Caco-2 (cell line): Measurements from ENCODE around the gene HDAC9. TPM values are rescaled to one million over a fixed set of nuclear protein-coding genes. Genes with fewer than 3 reads are reported as not detected.

Experiments
- BruUV-seq: library from RNA; stranded (reverse); fragments of 400-500 nt; replicated peaks from 2 replicates; lab custom pipeline; 2021; lab: Mats Ljungman, UMichigan
- CTCF ChIA-PET: fragments of 300-600 bp; sonication (Branson Sonifier 250); formaldehyde crosslinking; loops from one replicate; lab custom pipeline; 2022; ENCODE audit warnings: antibody characterized with exemption; lab: Charles Lee
- POLR2A ChIA-PET: fragments of 300-600 bp; sonication (Branson Sonifier 250); formaldehyde crosslinking; loops from one replicate; lab custom pipeline; 2022; ENCODE audit warnings: antibody characterized with exemption; lab: Charles Lee
- DNase-seq, 2 experiments: peaks; one replicate each; pipeline versions ENCODE4 v3.0.0 to v3.0.0-alpha.2; 2020 to 2022
- H3K27me3 ChIP-seq: replicated peaks from 2 replicates; pipeline ENCODE4 v1.6.0; 2011; ENCODE audit warnings: low read length; ENCODE audit not compliant: control insufficient read depth, insufficient read depth
- H3K36me3 ChIP-seq: 2 replicates; pipeline ENCODE4 v1.5.1; 2011; ENCODE audit warnings: low read length; ENCODE audit not compliant: control insufficient read depth, insufficient read depth
- H3K4me1 ChIP-seq: fragments of 250-450 bp; sonication (Bioruptor Pico); 2 replicates; pipeline ENCODE4 v1.5.1; 2020; ENCODE audit warnings: mild to moderate bottlenecking
- H3K4me3 ChIP-seq: 2 replicates; pipeline ENCODE4 v1.5.1; 2011; ENCODE audit warnings: low read depth, mild to moderate bottlenecking, control low read depth, low read length
- H3K9me3 ChIP-seq: fragments of 250-450 bp; sonication (Bioruptor Pico); 2 replicates; pipeline ENCODE4 v1.5.1; 2020; ENCODE audit warnings: mild to moderate bottlenecking, moderate library complexity
- H3K27ac Mint-ChIP-seq: one replicate; pipeline ENCODE4 v1.8.0; 2022; ENCODE audit warnings: mixed read lengths; ENCODE audit not compliant: unreplicated experiment
- H3K27me3 Mint-ChIP-seq: one replicate; pipeline ENCODE4 v1.8.0; 2022; ENCODE audit warnings: mixed read lengths; ENCODE audit not compliant: insufficient read depth, unreplicated experiment
- H3K36me3 Mint-ChIP-seq: one replicate; pipeline ENCODE4 v1.8.0; 2022; ENCODE audit warnings: mild to moderate bottlenecking, mixed read lengths; ENCODE audit not compliant: insufficient read depth, unreplicated experiment
- H3K4me1 Mint-ChIP-seq: one replicate; pipeline ENCODE4 v1.8.0; 2022; ENCODE audit warnings: low read depth, mixed read lengths; ENCODE audit not compliant: unreplicated experiment
- H3K4me3 Mint-ChIP-seq: one replicate; pipeline ENCODE4 v1.8.0; 2022; ENCODE audit warnings: mild to moderate bottlenecking, moderate library complexity, mixed read lengths; ENCODE audit not compliant: unreplicated experiment
- H3K9me3 Mint-ChIP-seq: one replicate; pipeline ENCODE4 v1.8.0; 2022; ENCODE audit warnings: mixed read lengths; ENCODE audit not compliant: unreplicated experiment
- intact Hi-C: fragments of 100-400 bp; cut with micrococcal nuclease; formaldehyde crosslinking; loops from one replicate; pipeline ENCODE4 v1.10.0; 2022; ENCODE audit not compliant: unreplicated experiment
- total RNA-seq: library from RNA; stranded (reverse); gene quantifications from 2 replicates; pipeline ENCODE4 v1.2.3, GENCODE V29; 2022
- TF ChIP-seq, protein P1 (sequence below), 2 experiments: fragments of 200-600 bp in 1 of 2; IDR thresholded peaks; 1 replicate in 1 of 2; 2 replicates in 1 of 2; pipeline versions ENCODE4 v1.5.1 to v1.8.0; 2011 to 2022; ENCODE audit warnings: antibody characterized with exemption in 1 of 2, control low read depth in 1 of 2, inconsistent platforms in 1 of 2, low read depth in 1 of 2, low read length in 1 of 2, mild to moderate bottlenecking in 1 of 2, moderate library complexity in 1 of 2; ENCODE audit not compliant: insufficient read depth in 1 of 2, severe bottlenecking in 1 of 2, unreplicated experiment in 1 of 2

Gene HDAC9
- total RNA-seq, 1 experiment from 2014 or later, result 0.27 TPM

DNA sequence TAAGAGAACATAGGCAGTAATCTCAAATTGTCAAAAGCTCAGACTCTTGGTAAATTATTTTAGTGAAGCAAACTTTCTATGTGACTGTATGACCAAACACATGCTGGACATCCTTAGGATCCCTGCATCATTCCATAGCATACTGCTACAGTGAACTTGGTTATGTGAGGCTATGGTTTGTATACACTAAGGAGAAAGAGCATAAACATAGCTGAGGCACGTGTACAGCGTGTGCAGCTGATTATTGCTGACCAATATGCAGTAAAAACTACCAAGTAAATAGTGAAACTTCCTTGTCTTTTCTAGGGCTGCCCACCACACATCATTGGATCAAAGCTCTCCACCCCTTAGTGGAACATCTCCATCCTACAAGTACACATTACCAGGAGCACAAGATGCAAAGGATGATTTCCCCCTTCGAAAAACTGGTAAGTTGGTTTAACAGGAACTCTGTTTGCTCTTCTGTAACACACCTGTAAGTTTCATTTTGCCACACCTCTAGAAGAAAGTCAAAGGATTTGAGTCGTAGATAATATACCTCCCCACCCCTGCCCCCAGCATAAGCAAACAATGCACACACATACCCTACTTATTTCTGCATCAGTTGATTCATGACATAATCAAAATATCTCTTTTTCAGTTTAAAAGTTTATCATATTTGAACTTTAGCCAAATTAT, 98.2 kb downstream of the HDAC9 start:
- Mint-ChIP-seq H3K9me3 (no peaks in the 10 kb centered on the region), H3K4me1 (no peaks in the 10 kb centered on the region), H3K27me3 (no peaks in the 10 kb centered on the region), H3K27ac (no peak overlapping the region), H3K4me3 (no peak overlapping the region), H3K36me3 (no peaks in the 10 kb centered on the region)
- Histone ChIP-seq H3K27me3 (no peaks in the 10 kb centered on the region; the same call in 1 of the 2 replicates), H3K9me3 (no peaks in the 10 kb centered on the region), H3K4me1 (no peaks in the 10 kb centered on the region), H3K4me3 (no peak overlapping the region), H3K36me3 (no peaks in the 10 kb centered on the region)
- no TSS peak for BruUV-seq
- TF ChIP-seq, protein P1, sequence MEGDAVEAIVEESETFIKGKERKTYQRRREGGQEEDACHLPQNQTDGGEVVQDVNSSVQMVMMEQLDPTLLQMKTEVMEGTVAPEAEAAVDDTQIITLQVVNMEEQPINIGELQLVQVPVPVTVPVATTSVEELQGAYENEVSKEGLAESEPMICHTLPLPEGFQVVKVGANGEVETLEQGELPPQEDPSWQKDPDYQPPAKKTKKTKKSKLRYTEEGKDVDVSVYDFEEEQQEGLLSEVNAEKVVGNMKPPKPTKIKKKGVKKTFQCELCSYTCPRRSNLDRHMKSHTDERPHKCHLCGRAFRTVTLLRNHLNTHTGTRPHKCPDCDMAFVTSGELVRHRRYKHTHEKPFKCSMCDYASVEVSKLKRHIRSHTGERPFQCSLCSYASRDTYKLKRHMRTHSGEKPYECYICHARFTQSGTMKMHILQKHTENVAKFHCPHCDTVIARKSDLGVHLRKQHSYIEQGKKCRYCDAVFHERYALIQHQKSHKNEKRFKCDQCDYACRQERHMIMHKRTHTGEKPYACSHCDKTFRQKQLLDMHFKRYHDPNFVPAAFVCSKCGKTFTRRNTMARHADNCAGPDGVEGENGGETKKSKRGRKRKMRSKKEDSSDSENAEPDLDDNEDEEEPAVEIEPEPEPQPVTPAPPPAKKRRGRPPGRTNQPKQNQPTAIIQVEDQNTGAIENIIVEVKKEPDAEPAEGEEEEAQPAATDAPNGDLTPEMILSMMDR (IDR thresholded peaks at IDR 0.05; ENCODE audit: insufficient read depth in 1 of 2, low read depth in 1 of 2, low read length in 1 of 2, severe bottlenecking in 1 of 2, unreplicated experiment in 1 of 2), result no peak
- intact Hi-C loops, result loop anchor here (5.0 kb wide), 1 partner anchor 849 kb away; no protein-coding TSS in a partner anchor
- ChIA-PET POLR2A (no interaction called here), CTCF (no interaction called here)
- DNase-seq, result no peak

DNA sequence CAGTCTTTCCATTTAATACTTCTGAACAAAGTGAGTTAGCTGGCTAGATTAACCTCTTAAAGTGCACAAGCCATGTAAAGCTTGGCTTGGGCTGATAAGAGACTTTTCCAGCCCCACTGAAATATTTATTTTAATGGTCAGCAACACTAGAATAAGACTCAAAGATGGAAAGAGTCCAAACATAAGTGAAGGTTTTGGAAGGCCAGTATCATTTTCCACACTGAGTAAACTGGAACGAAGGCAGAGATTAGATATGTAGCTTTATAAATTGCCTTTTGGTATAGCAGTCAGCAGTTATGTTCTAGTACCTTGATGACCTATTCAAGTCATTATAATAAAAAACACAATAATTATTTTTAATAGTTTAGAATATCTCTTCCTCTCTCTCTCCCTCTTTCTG, 102.2 kb downstream of the HDAC9 start:
- TF ChIP-seq, protein P1 (IDR thresholded peaks at IDR 0.05; ENCODE audit: insufficient read depth in 1 of 2, low read depth in 1 of 2, low read length in 1 of 2, severe bottlenecking in 1 of 2, unreplicated experiment in 1 of 2), result no peak
- DNase-seq, result no peak
- no peaks in the 10 kb centered on the region; the same call in 1 of the 2 replicates for H3K27me3 ChIP-seq
- Mint-ChIP-seq H3K4me3 (no peak overlapping the region), H3K36me3 (no peaks in the 10 kb centered on the region), H3K27me3 (no peaks in the 10 kb centered on the region), H3K9me3 (peaks cover 27% of the 10 kb centered on the region), H3K27ac (no peak overlapping the region), H3K4me1 (no peaks in the 10 kb centered on the region)
- BruUV-seq, result no TSS peak
- intact Hi-C loops, result no loop called here
- ChIA-PET CTCF (no interaction called here), POLR2A (no interaction called here)
- no peaks in the 10 kb centered on the region for H3K9me3 ChIP-seq
- no peaks in the 10 kb centered on the region for H3K4me1 ChIP-seq
- no peaks in the 10 kb centered on the region for H3K36me3 ChIP-seq
- no peak overlapping the region for H3K4me3 ChIP-seq

DNA sequence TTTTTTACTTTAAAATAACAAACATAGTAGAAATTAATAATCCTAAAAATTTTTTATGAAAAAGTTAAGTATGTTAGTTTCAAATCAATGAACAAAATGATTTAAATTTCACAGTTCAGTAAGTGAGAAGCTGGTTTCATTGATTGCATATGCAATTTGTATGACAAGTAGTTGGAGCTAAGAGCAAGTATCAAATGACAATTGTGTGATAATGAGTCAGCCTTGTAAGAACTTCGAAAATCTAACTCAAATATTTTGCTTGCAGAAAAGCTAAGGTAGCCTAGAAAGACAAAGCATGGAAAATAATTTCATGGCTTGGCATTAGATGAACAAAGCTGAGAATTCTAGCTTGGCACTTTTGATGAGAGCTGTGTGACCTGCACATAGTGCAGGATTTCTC, 111.5 kb downstream of the HDAC9 start:
- no peaks in the 10 kb centered on the region for H3K36me3 ChIP-seq
- H3K27me3 ChIP-seq, result no peaks in the 10 kb centered on the region
- no peak for DNase-seq
- 0 out of 2 replicates have a peak, but pooled peaks cover 6% of the 10 kb centered on the region for H3K9me3 ChIP-seq
- TF ChIP-seq, protein P1 (IDR thresholded peaks at IDR 0.05; ENCODE audit: insufficient read depth in 1 of 2, low read depth in 1 of 2, low read length in 1 of 2, severe bottlenecking in 1 of 2, unreplicated experiment in 1 of 2), result no peak
- H3K4me1 ChIP-seq, result no peaks in the 10 kb centered on the region
- no peak overlapping the region for H3K4me3 ChIP-seq
- intact Hi-C loops, result no loop called here
- H3K27me3 Mint-ChIP-seq, result no peaks in the 10 kb centered on the region
- H3K36me3 Mint-ChIP-seq, result no peaks in the 10 kb centered on the region
- CTCF ChIA-PET, result no interaction called here
- BruUV-seq, result no TSS peak
- H3K27ac Mint-ChIP-seq, result no peak overlapping the region
- POLR2A ChIA-PET, result no interaction called here
- H3K4me3 Mint-ChIP-seq, result no peak overlapping the region
- peaks cover 34% of the 10 kb centered on the region for H3K9me3 Mint-ChIP-seq
- H3K4me1 Mint-ChIP-seq, result no peaks in the 10 kb centered on the region
